ENCODE data around the gene ARID1B. TPM values are rescaled to one million over a fixed set of nuclear protein-coding genes. Genes with fewer than 3 reads are reported as not detected.
"Not testable (repeated sequence)": the region's sequence is repeated elsewhere in the genome, so short reads cannot be mapped to it uniquely, and the experiment has no call there.

The ARID1B gene
- total RNA-seq, 1 donor from 2014 or later: 108 TPM

- DNase-seq: peak; percentile 28
These were observed 366.2 kb downstream of the ARID1B start for GRCh38 chr6:157143171-157143889.

- DNase-seq: no peak
These were observed 367.0 kb downstream of the ARID1B start for GRCh38 chr6:157143890-157144798.

DNA sequence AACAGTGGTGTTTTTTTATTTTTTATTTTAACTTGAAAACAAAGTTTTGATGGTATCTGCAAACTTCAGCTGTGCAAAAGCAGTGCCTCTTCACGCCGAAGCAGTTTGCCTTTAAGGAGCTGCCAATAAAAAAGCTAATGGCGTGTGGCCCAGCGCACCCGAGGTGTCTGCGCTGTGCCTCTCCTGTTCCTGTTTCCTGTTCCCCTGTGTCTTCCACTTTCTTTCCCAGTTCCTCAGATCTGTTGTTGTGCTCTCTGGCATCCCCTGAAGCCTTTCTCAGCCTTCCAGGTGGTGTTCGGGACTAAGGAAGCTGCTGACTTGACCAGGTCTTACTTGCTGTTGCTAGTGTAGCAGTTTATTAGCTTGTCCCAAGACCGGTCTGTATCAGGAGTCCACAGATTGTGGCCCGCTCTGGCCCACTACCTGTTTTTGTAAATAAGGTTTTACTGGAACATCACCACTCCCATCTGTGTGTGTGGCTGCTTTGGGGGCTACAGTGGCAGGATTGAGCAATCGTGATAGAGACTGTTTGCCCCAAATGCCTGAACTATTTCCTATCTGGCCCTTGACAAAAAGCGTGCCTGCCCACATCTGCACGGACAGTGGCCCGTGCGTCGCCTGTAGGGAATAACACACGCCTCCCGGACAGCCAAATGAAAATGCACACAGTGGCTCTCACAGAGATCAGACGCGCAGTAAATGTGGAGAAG is 367.8 kb downstream of the ARID1B start:
- DNase-seq: no peak

- no peak for DNase-seq
These were observed 368.6 kb downstream of the ARID1B start for GRCh38 chr6:157145656-157146285.

GRCh38 chr6:157147054-157148026 is 370.2 kb downstream of the ARID1B start:
- not testable (repeated sequence) for DNase-seq

- peak; percentile 47 for DNase-seq
These were observed 371.5 kb downstream of the ARID1B start for GRCh38 chr6:157148391-157149323.

DNA sequence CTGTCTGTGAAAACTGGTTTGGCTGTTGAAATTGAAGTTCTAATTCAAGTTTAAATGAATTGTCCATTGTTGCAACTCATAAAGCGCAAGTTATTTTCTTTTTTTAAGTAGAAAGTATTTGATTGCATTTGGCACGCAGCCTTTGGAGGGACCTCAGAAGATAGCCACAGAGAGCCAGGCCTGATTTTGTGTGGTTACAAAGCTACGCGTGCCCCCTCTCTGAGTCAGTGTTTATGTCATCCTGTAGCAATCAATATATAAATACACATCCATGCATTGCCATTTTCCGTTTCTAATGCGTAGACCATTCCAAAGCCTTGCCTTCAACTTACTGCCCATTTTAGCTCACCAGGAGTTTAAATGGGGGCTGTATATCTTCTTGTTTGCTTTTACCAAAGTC is 372.9 kb downstream of the ARID1B start:
- DNase-seq: no peak

- no peak for DNase-seq
These were observed 373.9 kb downstream of the ARID1B start for GRCh38 chr6:157151029-157151428.

GRCh38 chr6:157151989-157152388 is 374.8 kb downstream of the ARID1B start:
- peak; percentile 32 for DNase-seq

DNA sequence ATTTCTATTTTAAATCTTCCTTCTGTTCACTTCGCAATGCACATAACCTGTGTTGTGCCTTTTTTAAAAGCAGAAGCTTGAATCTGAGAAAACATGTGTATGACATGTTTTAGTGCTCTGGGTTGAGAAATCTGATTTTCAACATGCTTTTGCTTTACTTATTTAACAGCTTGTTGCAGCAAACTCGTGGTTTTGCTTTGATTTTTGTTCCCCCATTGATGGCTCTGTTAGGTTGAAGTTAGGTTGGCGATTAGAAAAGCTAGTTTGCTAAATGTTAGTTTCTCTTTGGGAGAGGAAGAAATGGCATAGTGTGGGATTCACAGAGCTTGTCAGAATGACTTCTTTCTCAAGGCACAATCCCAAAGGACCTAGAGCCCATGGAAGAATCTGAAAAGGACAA is 375.4 kb downstream of the ARID1B start:
- no peak for DNase-seq

GRCh38 chr6:157155804-157156203 is 378.6 kb downstream of the ARID1B start:
- no peak for DNase-seq

DNA sequence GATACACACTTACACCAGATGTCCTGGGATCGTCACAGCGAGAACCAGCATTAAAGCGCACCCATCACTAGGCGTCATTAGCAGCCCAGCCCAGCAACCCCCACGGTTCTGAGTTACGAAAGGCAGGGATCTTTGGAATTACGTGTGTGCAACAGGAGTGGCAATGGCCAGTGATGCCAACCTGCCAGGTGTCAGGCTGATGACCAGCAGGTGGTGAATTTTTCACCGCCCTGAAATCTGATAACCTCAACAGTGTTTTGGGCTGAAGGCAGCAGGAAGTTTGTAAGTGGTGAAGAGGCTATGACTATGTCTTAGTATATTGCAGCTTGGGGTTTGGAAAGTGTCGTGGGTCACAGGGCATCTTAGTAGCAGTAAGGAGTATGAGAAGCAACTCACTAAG is 380.1 kb downstream of the ARID1B start:
- DNase-seq: no peak

- no peak for DNase-seq
These were observed 381.3 kb downstream of the ARID1B start for GRCh38 chr6:157158456-157158855.

GRCh38 chr6:157158897-157159296 is 381.7 kb downstream of the ARID1B start:
- no peak for DNase-seq

GRCh38 chr6:157159348-157159747 is 382.2 kb downstream of the ARID1B start:
- no peak for DNase-seq

GRCh38 chr6:157161912-157162311 is 384.7 kb downstream of the ARID1B start:
- DNase-seq: no peak

DNA sequence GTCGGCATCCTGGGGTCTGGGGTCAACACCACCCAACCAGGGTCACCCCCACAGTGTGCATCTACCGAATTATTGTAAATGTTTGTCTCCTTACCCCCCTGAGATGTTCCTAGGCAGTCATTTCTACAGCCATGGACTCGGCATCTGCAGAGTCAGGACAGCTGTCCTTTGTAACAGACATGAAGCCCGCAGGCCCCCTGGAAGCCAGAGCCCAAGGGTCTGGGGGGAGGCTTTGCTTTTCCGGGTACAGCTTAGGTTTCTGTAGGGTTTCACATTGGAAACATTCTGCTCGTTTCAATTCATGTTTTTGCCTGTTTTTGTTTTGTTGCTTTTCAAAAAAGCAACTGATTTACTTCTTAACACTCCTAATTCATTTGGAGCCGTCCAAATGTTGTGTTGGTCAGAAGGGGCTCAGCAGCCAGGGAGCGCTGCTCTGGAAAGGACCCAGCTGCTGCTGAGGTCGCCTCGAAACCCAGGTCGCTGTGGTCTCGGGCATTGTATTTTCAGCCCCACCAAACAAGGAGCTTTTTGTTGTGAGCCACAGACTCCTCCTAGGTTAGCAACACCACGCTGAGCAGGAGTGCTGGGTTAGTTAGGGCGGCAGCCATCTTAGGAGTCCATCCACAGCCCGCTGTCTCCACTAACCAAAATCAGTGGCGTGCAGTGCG is 385.7 kb downstream of the ARID1B start:
- no peak for DNase-seq

- no peak for DNase-seq
These were observed 386.4 kb downstream of the ARID1B start for GRCh38 chr6:157163434-157164159.

GRCh38 chr6:157164972-157165371 is 387.8 kb downstream of the ARID1B start:
- no peak for DNase-seq
